NCI-H2196 treated with DMSO at 0.1 percent for 48 hours (cell line): ENCODE results near the gene VN1R5.

ENCODE experiments used
- DNase-seq: peaks from one replicate; lab custom pipeline; 2025; ENCODE audit not compliant: unreplicated experiment; lab: John Stamatoyannopoulos, UW

Gene VN1R5

GRCh38 chr1:247299723-247300381 is 44.0 kb downstream of the VN1R5 start:
- DNase-seq, result no peak

- no peak for DNase-seq
These were observed 44.8 kb downstream of the VN1R5 start for GRCh38 chr1:247300491-247301175.

- no peak for DNase-seq
These were observed 45.3 kb downstream of the VN1R5 start for GRCh38 chr1:247301176-247301540.

GRCh38 chr1:247303216-247303615 is 47.3 kb downstream of the VN1R5 start:
- no peak for DNase-seq

- no peak for DNase-seq
These were observed 48.2 kb downstream of the VN1R5 start for GRCh38 chr1:247304031-247304430.
